Activated CD4-positive, alpha-beta T cell treated with anti-CD3 and anti-CD28 coated beads for 48 hours (primary cell): ENCODE data around the gene PDCD1.
A peak's percentile ranks its signal among the peaks of the same experiment; 100 is the strongest.
"Not testable (repeated sequence)": the region's sequence is repeated elsewhere in the genome, so short reads cannot be mapped to it uniquely, and the experiment has no call there.

Experiments
- DNase-seq: peaks from one replicate; pipeline ENCODE4 v3.0.0-alpha.2; 2020

PDCD1 gene

GRCh38 chr2:241811201-241811951 is 47.3 kb downstream of the PDCD1 start:
- no peak for DNase-seq

- no peak for DNase-seq
These were observed 48.1 kb downstream of the PDCD1 start for GRCh38 chr2:241810307-241811200.

GRCh38 chr2:241809383-241810306 is 49.0 kb downstream of the PDCD1 start:
- no peak for DNase-seq

- DNase-seq = no peak
These were observed 49.8 kb downstream of the PDCD1 start, which contains the start of gene NEU4 for GRCh38 chr2:241808721-241809382. Gene NEU4, plus strand, starts transcription at chr2:241809193. Its CDS starts 5,292 bp downstream, at chr2:241814485.

DNA sequence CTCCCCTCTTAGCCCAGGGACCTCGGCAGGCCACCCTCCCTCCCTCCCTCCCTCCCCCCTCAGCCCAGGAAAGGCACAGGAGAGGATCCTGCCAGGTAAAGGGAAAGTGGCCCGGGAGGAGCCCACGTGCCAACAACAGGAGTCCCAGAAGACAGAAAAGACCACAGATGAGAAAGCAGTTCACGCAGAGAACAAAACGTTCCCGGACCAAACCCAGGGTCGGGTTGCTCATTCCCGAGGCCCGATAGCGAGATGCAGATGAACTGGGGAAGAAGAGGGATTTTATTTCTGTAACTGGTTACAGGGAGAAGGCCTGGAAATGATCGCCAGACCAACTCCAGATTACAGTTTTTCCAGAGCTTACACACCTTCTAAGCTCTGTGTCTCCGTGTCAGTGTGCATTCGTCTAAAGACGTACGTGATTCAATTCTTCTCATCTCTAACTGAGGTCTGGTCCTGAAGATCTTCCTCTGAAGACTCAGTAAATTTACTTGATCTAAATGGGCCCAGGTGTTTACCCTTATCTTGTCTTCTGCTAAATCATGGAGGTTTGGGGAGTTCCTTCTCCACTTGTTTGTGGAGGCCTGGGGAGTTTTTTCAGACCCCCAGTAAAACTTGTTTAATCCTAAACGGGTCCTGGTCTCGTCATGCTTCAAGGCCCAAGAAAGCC is 50.5 kb downstream of the PDCD1 start:
- DNase-seq = no peak

GRCh38 chr2:241806217-241806616 is 52.5 kb downstream of the PDCD1 start:
- not testable (repeated sequence) for DNase-seq

DNA sequence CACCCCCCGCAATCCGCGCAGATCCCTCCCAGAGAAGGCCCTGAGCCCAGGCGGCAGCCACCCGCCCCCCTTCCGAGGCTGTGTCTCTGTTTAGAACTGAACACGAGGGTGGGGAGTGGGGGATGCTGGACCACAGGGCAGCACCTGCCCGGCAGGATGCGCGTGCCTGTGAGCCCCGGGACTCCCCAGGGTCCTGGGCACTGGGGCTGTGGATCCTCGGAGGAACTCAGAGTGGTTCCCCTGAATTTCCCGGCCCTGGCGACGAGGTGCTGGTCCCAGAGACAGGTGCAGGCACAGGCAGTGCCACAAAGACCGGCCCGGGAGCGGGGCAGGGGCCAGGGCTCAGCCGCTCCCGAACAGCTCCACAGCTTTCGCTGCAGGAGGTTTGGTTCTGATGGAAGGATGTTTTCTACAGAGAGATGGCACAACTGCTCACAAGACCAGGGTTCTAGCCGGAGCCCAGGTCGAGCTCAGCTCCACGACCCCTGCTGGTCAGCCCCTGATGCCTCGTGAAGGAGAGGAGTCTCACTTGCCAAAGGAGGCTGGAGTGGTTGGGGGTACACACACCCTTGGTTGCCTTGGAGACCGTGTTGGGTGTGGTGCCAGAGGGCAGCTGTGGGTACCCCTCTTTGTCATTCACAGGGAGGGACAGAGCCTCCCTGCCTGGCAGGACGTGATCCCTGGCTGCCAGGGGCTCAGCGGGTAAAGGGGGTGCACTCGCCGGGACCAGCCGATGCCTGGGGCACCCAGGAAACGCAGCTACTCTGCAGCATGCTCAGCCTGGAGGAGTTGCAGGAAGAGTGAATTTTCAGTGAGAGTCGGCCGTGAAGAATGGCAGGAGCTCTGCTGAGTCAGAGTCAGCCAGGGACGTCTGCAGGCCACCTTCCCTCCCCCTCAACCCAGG is 54.1 kb downstream of the PDCD1 start:
- DNase-seq = peak; percentile 27

GRCh38 chr2:241803387-241804325 is 55.0 kb downstream of the PDCD1 start:
- peak; percentile 63 for DNase-seq

DNA sequence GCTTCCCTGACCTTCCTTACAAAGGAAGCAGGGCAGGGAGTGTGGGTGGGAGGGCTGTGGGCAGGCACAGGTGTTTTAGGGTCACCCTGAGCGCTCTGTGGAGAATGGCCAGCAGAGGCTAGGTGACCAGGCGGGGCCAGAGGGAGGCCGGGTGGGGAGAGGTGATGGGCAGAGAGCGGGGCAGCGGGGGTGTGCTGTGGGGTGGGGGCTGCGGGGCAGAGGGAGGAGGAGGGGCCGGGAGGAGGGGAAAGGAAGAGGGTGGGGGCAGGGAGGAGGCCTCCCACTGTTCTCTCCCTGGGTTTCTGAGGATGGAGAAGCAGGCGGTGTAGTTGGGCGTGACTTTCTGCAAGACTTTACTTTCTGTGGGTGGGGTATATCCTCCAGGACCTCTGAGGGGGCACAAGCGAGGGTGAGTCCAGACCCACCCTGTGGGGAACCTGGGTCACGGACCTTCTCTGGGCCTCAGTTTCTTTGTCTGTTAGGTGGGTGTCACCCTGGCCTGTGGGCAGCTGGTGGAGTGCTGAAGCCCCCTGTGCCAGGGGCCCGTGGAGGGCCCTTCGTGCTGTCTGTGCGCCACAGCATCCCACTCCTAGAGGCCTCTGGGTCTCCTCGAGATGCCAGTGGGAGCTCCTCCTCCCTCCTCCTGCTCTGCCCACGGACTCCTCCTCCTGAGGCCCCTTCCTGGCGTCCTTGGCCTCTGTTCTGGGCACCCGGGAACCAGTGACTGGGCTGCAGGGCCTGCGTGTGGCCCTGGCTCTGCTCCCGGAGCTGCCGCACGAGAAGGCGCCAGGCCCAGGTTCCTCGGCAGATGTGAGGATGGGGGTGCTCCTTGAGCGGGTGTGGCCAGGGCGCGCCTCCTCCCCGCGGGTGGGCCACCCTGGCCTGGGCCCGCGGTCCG is 56.0 kb downstream of the PDCD1 start:
- DNase-seq = no peak

DNA sequence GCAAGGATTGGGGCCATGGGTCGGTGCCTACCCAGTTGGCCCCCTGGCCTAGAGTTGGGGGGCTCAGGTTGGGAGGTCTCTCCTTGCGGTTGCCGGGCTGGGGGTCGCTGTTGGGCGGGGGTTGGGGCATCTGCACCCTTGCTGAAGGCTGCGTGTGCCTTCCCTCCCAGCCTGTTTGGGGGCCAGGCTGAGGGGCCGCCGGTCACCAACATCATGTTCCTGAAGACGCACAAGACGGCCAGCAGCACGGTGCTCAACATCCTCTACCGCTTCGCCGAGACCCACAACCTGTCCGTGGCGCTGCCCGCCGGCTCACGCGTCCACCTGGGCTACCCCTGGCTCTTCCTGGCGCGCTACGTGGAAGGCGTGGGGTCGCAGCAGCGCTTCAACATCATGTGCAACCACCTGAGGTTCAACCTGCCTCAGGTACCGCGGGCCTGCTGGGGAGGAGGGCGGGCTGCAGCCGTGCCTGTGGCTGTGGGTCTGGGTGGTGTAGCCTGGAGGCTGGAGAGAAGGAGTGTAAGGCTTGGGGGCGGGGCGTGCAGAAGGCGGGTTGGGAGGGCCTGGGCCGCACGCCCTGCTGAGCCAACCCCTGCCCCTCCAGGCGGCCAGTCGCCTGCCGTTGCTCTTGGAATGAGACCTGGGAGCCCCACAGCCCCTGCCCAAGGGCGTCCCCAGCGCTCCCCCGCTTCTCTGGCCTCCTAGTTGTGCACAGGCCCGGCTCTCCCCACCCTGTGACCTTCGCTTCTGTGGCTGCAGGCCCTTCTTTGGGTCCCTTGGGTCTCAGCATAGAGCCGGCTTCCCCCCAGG is 56.9 kb downstream of the PDCD1 start:
- DNase-seq = no peak

GRCh38 chr2:241800198-241800903 is 58.3 kb downstream of the PDCD1 start:
- DNase-seq = not testable (repeated sequence)
